ENCODE results near the gene SLC8A2.

DNA sequence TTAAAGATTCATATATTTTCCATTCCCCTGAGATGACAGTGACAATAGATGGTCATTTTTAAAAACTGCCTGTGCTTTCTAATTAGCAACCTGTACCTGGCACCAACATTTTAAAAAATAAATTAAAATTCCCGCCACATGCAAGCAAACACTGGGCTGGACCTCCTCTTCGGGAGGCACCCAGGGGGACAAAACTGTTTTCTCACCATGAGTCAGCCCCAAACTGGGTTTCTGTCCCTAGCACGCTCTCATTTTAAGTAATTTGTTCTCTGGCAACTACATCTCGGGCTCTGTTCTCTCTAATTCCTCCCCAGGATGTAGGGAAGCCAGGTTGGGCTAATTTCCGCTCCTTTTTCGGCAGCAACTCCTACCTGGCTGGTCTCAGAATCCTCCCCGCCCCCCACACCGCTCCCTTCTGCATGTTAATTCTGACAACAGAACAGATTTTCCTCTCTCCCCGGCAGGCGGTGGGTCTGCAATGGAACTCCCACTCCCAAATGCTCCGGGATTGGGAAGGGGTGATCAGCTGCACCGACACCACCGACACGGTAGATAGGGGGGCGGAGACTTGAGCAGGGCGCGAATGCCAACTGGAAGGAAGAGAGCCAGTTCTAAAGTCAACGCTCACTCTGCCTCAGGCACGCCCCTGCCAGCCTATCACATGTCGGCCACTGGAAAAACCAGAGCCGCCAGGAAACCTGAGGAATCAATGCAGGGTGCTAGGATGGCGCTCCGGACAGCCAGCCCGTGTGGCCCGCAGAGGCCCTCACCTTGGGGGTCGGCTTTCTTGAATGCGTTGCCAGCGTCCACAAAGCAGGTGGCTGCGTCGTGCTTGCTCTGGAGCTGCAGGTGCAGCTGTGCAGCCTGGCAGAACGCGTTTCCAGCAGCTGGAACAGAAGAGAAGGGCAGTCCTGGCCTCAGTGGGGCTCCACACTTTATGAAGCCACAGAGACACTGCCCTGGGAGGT is 28.5 kb upstream of the SLC8A2 start:
- no peak for TF ChIP-seq SRF (IDR thresholded peaks at IDR 0.05; ENCODE audit: low read depth in 2 of 2, low read length in 2 of 2)
- no peak for TF ChIP-seq HCFC1 (IDR thresholded peaks at IDR 0.05; ENCODE audit: low read length)
- TF ChIP-seq, protein P1, sequence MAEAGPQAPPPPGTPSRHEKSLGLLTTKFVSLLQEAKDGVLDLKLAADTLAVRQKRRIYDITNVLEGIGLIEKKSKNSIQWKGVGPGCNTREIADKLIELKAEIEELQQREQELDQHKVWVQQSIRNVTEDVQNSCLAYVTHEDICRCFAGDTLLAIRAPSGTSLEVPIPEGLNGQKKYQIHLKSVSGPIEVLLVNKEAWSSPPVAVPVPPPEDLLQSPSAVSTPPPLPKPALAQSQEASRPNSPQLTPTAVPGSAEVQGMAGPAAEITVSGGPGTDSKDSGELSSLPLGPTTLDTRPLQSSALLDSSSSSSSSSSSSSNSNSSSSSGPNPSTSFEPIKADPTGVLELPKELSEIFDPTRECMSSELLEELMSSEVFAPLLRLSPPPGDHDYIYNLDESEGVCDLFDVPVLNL (IDR thresholded peaks at IDR 0.05; ENCODE audit: low read depth, low read length): no peak
- TF ChIP-seq, protein P2, sequence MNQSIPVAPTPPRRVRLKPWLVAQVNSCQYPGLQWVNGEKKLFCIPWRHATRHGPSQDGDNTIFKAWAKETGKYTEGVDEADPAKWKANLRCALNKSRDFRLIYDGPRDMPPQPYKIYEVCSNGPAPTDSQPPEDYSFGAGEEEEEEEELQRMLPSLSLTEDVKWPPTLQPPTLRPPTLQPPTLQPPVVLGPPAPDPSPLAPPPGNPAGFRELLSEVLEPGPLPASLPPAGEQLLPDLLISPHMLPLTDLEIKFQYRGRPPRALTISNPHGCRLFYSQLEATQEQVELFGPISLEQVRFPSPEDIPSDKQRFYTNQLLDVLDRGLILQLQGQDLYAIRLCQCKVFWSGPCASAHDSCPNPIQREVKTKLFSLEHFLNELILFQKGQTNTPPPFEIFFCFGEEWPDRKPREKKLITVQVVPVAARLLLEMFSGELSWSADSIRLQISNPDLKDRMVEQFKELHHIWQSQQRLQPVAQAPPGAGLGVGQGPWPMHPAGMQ (IDR thresholded peaks at IDR 0.05; ENCODE audit: borderline replicate concordance): no peak
- no peak for TF ChIP-seq KDM1A (IDR thresholded peaks at IDR 0.05; ENCODE audit: borderline replicate concordance)
- TF ChIP-seq RFX5 (IDR thresholded peaks at IDR 0.05; ENCODE audit: low read depth, low read length): no peak
